ENCODE measurements around the gene DHRSX.

GRCh38 chrX:2521092-2521926, 20.5 kb upstream of the DHRSX start:
- TF ChIP-seq CTCF (IDR thresholded peaks at IDR 0.05) (no peak), POLR2AphosphoS5 (IDR thresholded peaks at IDR 0.05) (no peak), POLR2A (IDR thresholded peaks at IDR 0.05) (no peak), EP300 (IDR thresholded peaks at IDR 0.05) (no peak)

All from upper lobe of left lung (tissue), 4 donors.